Fibroblast of villous mesenchyme (primary cell): ENCODE measurements around the gene MYBPC3. TPM values are rescaled to one million over a fixed set of nuclear protein-coding genes. Genes with fewer than 3 reads are reported as not detected.

Experiments used
- DNase-seq: peaks from one replicate; pipeline ENCODE4 v3.0.0-alpha.2; 2010; ENCODE audit warnings: low read depth
- H3K4me3 ChIP-seq: 2 replicates; pipeline ENCODE4 v1.5.1; 2011; ENCODE audit warnings: low read depth, mild to moderate bottlenecking, low read length
- CTCF ChIP-seq: IDR thresholded peaks from 2 replicates; pipeline ENCODE4 v1.5.1; 2012; ENCODE audit warnings: low read depth, mild to moderate bottlenecking, low read length; ENCODE audit not compliant: insufficient read depth
- total RNA-seq: library from RNA; depleted of rRNA; stranded (reverse); fragments of >200 nt; gene quantifications from 2 replicates; pipeline ENCODE4 v1.2.3, GENCODE V29; 2012

Gene MYBPC3
- total RNA-seq, 1 donor: not detected

- peak; percentile 26 for TF ChIP-seq CTCF
- DNase-seq: peak; percentile 42
- H3K4me3 ChIP-seq: no peak overlapping the region
These were observed 3.6 kb downstream of the MYBPC3 start for GRCh38 chr11:47348859-47349258.

- no peak for TF ChIP-seq CTCF
- no peak for DNase-seq
- H3K4me3 ChIP-seq: no peak overlapping the region
These were observed 4.2 kb downstream of the MYBPC3 start for GRCh38 chr11:47348131-47348802.

- no peak overlapping the region for H3K4me3 ChIP-seq
- no peak for TF ChIP-seq CTCF
- no peak for DNase-seq
These were observed 5.4 kb downstream of the MYBPC3 start for GRCh38 chr11:47347137-47347536.

GRCh38 chr11:47345890-47346563, 6.5 kb downstream of the MYBPC3 start:
- no peak for TF ChIP-seq CTCF
- H3K4me3 ChIP-seq: no peak overlapping the region
- DNase-seq: no peak

- H3K4me3 ChIP-seq: no peak overlapping the region
- no peak for DNase-seq
- no peak for TF ChIP-seq CTCF
These were observed 9.6 kb downstream of the MYBPC3 start for GRCh38 chr11:47342854-47343253.

- TF ChIP-seq CTCF: no peak
- no peak overlapping the region for H3K4me3 ChIP-seq
- DNase-seq: no peak
These were observed 10.3 kb downstream of the MYBPC3 start for GRCh38 chr11:47342036-47342803.
